Measurements from ENCODE around the gene CNKSR1. TPM values are rescaled to one million over a fixed set of nuclear protein-coding genes. Genes with fewer than 3 reads are reported as not detected.

The CNKSR1 gene
- under 1 TPM in 3 of 6 donors, not detected in 3; 0.44 to 0.57 (median 0.49) TPM for polyA plus RNA-seq (ENCODE audit: low read depth in 6 of 6)

GRCh38 chr1:26177182-26177684 is at the start of gene CNKSR1:
Gene CNKSR1 (plus strand): TSS chr1:26177491. CDS start chr1:26177548, 57 bp downstream.
- Mint-ChIP-seq H3K27ac (no peak within 1 kb of the TSS), H3K9me3 (no peaks in the 10 kb centered on the region), H3K27me3 (no peaks in the 10 kb centered on the region), H3K4me3 (no peak within 1 kb of the TSS), H3K4me1 (no peaks in the 10 kb centered on the region), H3K36me3 (no peaks in the 10 kb centered on the region)
- DNase-seq (no peak), ATAC-seq (ENCODE audit: low read depth in 2 of 2) (no peak)

- Mint-ChIP-seq H3K36me3 (no peaks in the 10 kb centered on the region), H3K9me3 (peaks cover 0 to 9% (median 2%) of the 10 kb centered on the region in 7 donors), H3K4me1 (peaks cover 9 to 25% (median 18%) of the 10 kb centered on the region in 3 donors), H3K27me3 (peaks cover 0 to 9% (median 6%) of the 10 kb centered on the region in 3 donors), H3K4me3 (no peak overlapping the region), H3K27ac (no peak overlapping the region)
- ATAC-seq (ENCODE audit: low read depth in 2 of 2), result no peak
- no peak for DNase-seq
These were observed 47.5 kb upstream of the CNKSR1 start for GRCh38 chr1:26129778-26130177.

GRCh38 chr1:26130695-26131094 is 46.6 kb upstream of the CNKSR1 start:
- no peak overlapping the region for H3K4me3 Mint-ChIP-seq
- H3K4me1 Mint-ChIP-seq, result peaks cover 9 to 25% (median 18%) of the 10 kb centered on the region in 3 donors
- peaks cover 0 to 15% (median 2%) of the 10 kb centered on the region in 7 donors for H3K9me3 Mint-ChIP-seq
- H3K36me3 Mint-ChIP-seq, result no peaks in the 10 kb centered on the region
- peak overlapping the region in 1 of 6 donors; percentile 86 for H3K27ac Mint-ChIP-seq
- ATAC-seq (ENCODE audit: low read depth in 2 of 2) (no peak), DNase-seq (no peak)
- H3K27me3 Mint-ChIP-seq, result peaks cover 0 to 9% (median 6%) of the 10 kb centered on the region in 3 donors

- DNase-seq (no peak), ATAC-seq (ENCODE audit: low read depth in 2 of 2) (no peak)
- Mint-ChIP-seq H3K4me3 (no peak overlapping the region), H3K9me3 (peaks cover 0 to 15% (median 2%) of the 10 kb centered on the region in 7 donors), H3K27ac (no peak overlapping the region), H3K27me3 (peaks cover 0 to 9% (median 6%) of the 10 kb centered on the region in 3 donors), H3K4me1 (peaks cover 8 to 13% (median 11%) of the 10 kb centered on the region in 3 donors), H3K36me3 (no peaks in the 10 kb centered on the region)
These were observed 45.0 kb upstream of the CNKSR1 start for GRCh38 chr1:26132128-26132833.

GRCh38 chr1:26132834-26133167 is 44.5 kb upstream of the CNKSR1 start:
- H3K4me3 Mint-ChIP-seq, result no peak overlapping the region

GRCh38 chr1:26134466-26134865 is 42.8 kb upstream of the CNKSR1 start:
- ATAC-seq (ENCODE audit: low read depth in 2 of 2) (no peak), DNase-seq (no peak)
- peaks cover 0 to 15% (median 2%) of the 10 kb centered on the region in 7 donors for H3K9me3 Mint-ChIP-seq
- no peaks in the 10 kb centered on the region for H3K4me1 Mint-ChIP-seq
- H3K36me3 Mint-ChIP-seq, result no peaks in the 10 kb centered on the region
- peaks cover 0 to 9% (median 6%) of the 10 kb centered on the region in 3 donors for H3K27me3 Mint-ChIP-seq
- no peak overlapping the region for H3K27ac Mint-ChIP-seq
- no peak overlapping the region for H3K4me3 Mint-ChIP-seq

More at GRCh38 chr1:26132834-26133167, 44.5 kb upstream of the CNKSR1 start:
- peaks cover 3 to 8% (median 6%) of the 10 kb centered on the region in 3 donors for H3K4me1 Mint-ChIP-seq
- peaks cover 0 to 15% (median 2%) of the 10 kb centered on the region in 7 donors for H3K9me3 Mint-ChIP-seq
- no peak overlapping the region for H3K27ac Mint-ChIP-seq
- DNase-seq (no peak), ATAC-seq (ENCODE audit: low read depth in 2 of 2) (no peak)
- peaks cover 0 to 9% (median 6%) of the 10 kb centered on the region in 3 donors for H3K27me3 Mint-ChIP-seq
- no peaks in the 10 kb centered on the region for H3K36me3 Mint-ChIP-seq

- Mint-ChIP-seq H3K9me3 (peaks cover 0 to 13% (median 2%) of the 10 kb centered on the region in 7 donors), H3K27me3 (no peaks in the 10 kb centered on the region), H3K36me3 (no peaks in the 10 kb centered on the region), H3K27ac (no peak overlapping the region), H3K4me3 (no peak overlapping the region), H3K4me1 (no peaks in the 10 kb centered on the region)
- ATAC-seq (ENCODE audit: low read depth in 2 of 2) (no peak), DNase-seq (no peak)
These were observed 38.2 kb upstream of the CNKSR1 start for GRCh38 chr1:26138974-26139558.

GRCh38 chr1:26142159-26142558 is 35.1 kb upstream of the CNKSR1 start:
- H3K27ac Mint-ChIP-seq, result no peak overlapping the region
- no peaks in the 10 kb centered on the region for H3K9me3 Mint-ChIP-seq
- H3K4me1 Mint-ChIP-seq, result peaks cover 3 to 6% (median 5%) of the 10 kb centered on the region in 3 donors
- DNase-seq, result no peak
- no peaks in the 10 kb centered on the region for H3K36me3 Mint-ChIP-seq
- ATAC-seq (ENCODE audit: low read depth in 2 of 2), result no peak
- H3K27me3 Mint-ChIP-seq, result peaks cover 0 to 8% (median 6%) of the 10 kb centered on the region in 3 donors
- H3K4me3 Mint-ChIP-seq, result no peak overlapping the region

- Mint-ChIP-seq H3K27me3 (peaks cover 5 to 19% (median 18%) of the 10 kb centered on the region in 3 donors), H3K9me3 (no peaks in the 10 kb centered on the region), H3K4me1 (peaks cover 3 to 6% (median 5%) of the 10 kb centered on the region in 3 donors), H3K4me3 (peak overlapping the region in 1 of 8 donors; percentile 77), H3K36me3 (no peaks in the 10 kb centered on the region), H3K27ac (peak overlapping the region in 1 of 6 donors; percentile 47)
- ATAC-seq (ENCODE audit: low read depth in 2 of 2) (peak; percentile 76 to 81), DNase-seq (peak; percentile 65)
These were observed 32.0 kb upstream of the CNKSR1 start for GRCh38 chr1:26145041-26145959.

- no peak overlapping the region for H3K4me3 Mint-ChIP-seq
- H3K4me1 Mint-ChIP-seq, result peaks cover 3 to 6% (median 5%) of the 10 kb centered on the region in 3 donors
- no peak overlapping the region for H3K27ac Mint-ChIP-seq
- H3K9me3 Mint-ChIP-seq, result no peaks in the 10 kb centered on the region
- no peak for ATAC-seq (ENCODE audit: low read depth in 2 of 2)
- H3K36me3 Mint-ChIP-seq, result no peaks in the 10 kb centered on the region
- peaks cover 5 to 19% (median 18%) of the 10 kb centered on the region in 3 donors for H3K27me3 Mint-ChIP-seq
- DNase-seq, result no peak
These were observed 31.4 kb upstream of the CNKSR1 start for GRCh38 chr1:26145960-26146294.

GRCh38 chr1:26148887-26149286 is 28.4 kb upstream of the CNKSR1 start:
- peaks cover 3 to 6% (median 5%) of the 10 kb centered on the region in 3 donors for H3K4me1 Mint-ChIP-seq
- H3K36me3 Mint-ChIP-seq, result no peaks in the 10 kb centered on the region
- no peak overlapping the region for H3K4me3 Mint-ChIP-seq

GRCh38 chr1:26153966-26154532 is 23.2 kb upstream of the CNKSR1 start:
- no peak overlapping the region for H3K27ac Mint-ChIP-seq
- ATAC-seq (ENCODE audit: low read depth in 2 of 2) (no peak), DNase-seq (no peak)
- no peak overlapping the region for H3K4me3 Mint-ChIP-seq
- H3K9me3 Mint-ChIP-seq, result no peaks in the 10 kb centered on the region
- peaks cover 0 to 6% (median 4%) of the 10 kb centered on the region in 3 donors for H3K4me1 Mint-ChIP-seq
- H3K27me3 Mint-ChIP-seq, result peaks cover 26 to 55% (median 37%) of the 10 kb centered on the region in 3 donors
- no peaks in the 10 kb centered on the region for H3K36me3 Mint-ChIP-seq

More at GRCh38 chr1:26148887-26149286, 28.4 kb upstream of the CNKSR1 start:
- DNase-seq (no peak), ATAC-seq (ENCODE audit: low read depth in 2 of 2) (no peak)
- Mint-ChIP-seq H3K27me3 (peaks cover 8 to 22% (median 19%) of the 10 kb centered on the region in 3 donors), H3K27ac (peak overlapping the region in 1 of 6 donors; percentile 71), H3K9me3 (no peaks in the 10 kb centered on the region)

- H3K4me3 Mint-ChIP-seq, result no peak overlapping the region
- no peak overlapping the region for H3K27ac Mint-ChIP-seq
- H3K27me3 Mint-ChIP-seq, result peaks cover 26 to 62% (median 37%) of the 10 kb centered on the region in 3 donors
- no peaks in the 10 kb centered on the region for H3K9me3 Mint-ChIP-seq
- no peak for DNase-seq
- H3K4me1 Mint-ChIP-seq, result peaks cover 0 to 6% (median 4%) of the 10 kb centered on the region in 3 donors
- H3K36me3 Mint-ChIP-seq, result no peaks in the 10 kb centered on the region
- no peak for ATAC-seq (ENCODE audit: low read depth in 2 of 2)
These were observed 22.5 kb upstream of the CNKSR1 start for GRCh38 chr1:26154750-26155149.

Data from naive B cell (primary cell).